Activated CD4-positive, CD25-positive, alpha-beta regulatory T cell treated with anti-CD3 and anti-CD28 coated beads, Interleukin-2, amount 50 U/mL, for 24 hours (primary cell): ENCODE data around the gene HAPLN3.

ENCODE experiments used
- ATAC-seq, 2 donors: fragments of 150-1000 bp; cut with Tn5 transposase; one replicate each; pipeline ENCODE4 v1.10.0; 2021; ENCODE audit warnings: mild to moderate bottlenecking in 1 of 2, moderate library complexity in 1 of 2

The HAPLN3 gene

GRCh38 chr15:88909956-88910831 is 14.8 kb upstream of the HAPLN3 start:
- ATAC-seq = no peak

GRCh38 chr15:88908697-88909621 is 13.6 kb upstream of the HAPLN3 start:
- ATAC-seq = no peak

- ATAC-seq = no peak
Observed at GRCh38 chr15:88908123-88908522, 12.8 kb upstream of the HAPLN3 start.

- no peak for ATAC-seq
Observed at GRCh38 chr15:88907111-88907510, 11.8 kb upstream of the HAPLN3 start.

- ATAC-seq = no peak
Observed at GRCh38 chr15:88906551-88906950, 11.2 kb upstream of the HAPLN3 start.

- ATAC-seq = no peak
Observed at GRCh38 chr15:88906130-88906529, 10.8 kb upstream of the HAPLN3 start.

GRCh38 chr15:88905576-88905975 is 10.2 kb upstream of the HAPLN3 start:
- no peak for ATAC-seq

GRCh38 chr15:88904624-88905327 is 9.4 kb upstream of the HAPLN3 start:
- peak; percentile 98 to 100 for ATAC-seq

- ATAC-seq = no peak
Observed at GRCh38 chr15:88904257-88904623, 8.9 kb upstream of the HAPLN3 start.

- ATAC-seq = no peak
Observed at GRCh38 chr15:88902846-88903245, 7.5 kb upstream of the HAPLN3 start.

- no peak for ATAC-seq
Observed at GRCh38 chr15:88902221-88902835, 7.0 kb upstream of the HAPLN3 start.

- no peak for ATAC-seq
Observed at GRCh38 chr15:88901508-88902220, 6.3 kb upstream of the HAPLN3 start.

- no peak for ATAC-seq
Observed at GRCh38 chr15:88900982-88901418, 5.7 kb upstream of the HAPLN3 start.

- no peak for ATAC-seq
Observed at GRCh38 chr15:88900309-88900981, 5.1 kb upstream of the HAPLN3 start.

GRCh38 chr15:88899251-88899650 is 3.9 kb upstream of the HAPLN3 start:
- no peak for ATAC-seq

GRCh38 chr15:88898736-88899135 is 3.4 kb upstream of the HAPLN3 start:
- ATAC-seq = no peak

- ATAC-seq = peak; percentile 80 to 85
Observed at GRCh38 chr15:88897456-88898194, 2.3 kb upstream of the HAPLN3 start.

GRCh38 chr15:88897142-88897455 is 1.8 kb upstream of the HAPLN3 start:
- ATAC-seq = peak; percentile 1 to 3

GRCh38 chr15:88896333-88897033 is 1.1 kb upstream of the HAPLN3 start:
- no peak for ATAC-seq

GRCh38 chr15:88894348-88894818 is 961 bp downstream of the HAPLN3 start:
- peak; percentile 63 to 66 for ATAC-seq
